ENCODE data around the gene GRPR.
A peak's percentile ranks its signal among the peaks of the same experiment; 100 is the strongest.

GRCh38 chrX:16138108-16138427, 14.7 kb downstream of the GRPR start:
- peak in 2 of 3 experiments; percentile 30 to 35 for TF ChIP-seq CTCF (optimal IDR thresholded peaks at IDR 0.05 in 1 of 3, IDR thresholded peaks at IDR 0.05 in 1 of 3, conservative IDR thresholded peaks at IDR 0.05 in 1 of 3; ENCODE audit: extremely low read depth in 1 of 3, insufficient read depth in 2 of 3, low read length in 3 of 3)
- TF ChIP-seq EZH2 (IDR thresholded peaks at IDR 0.05; ENCODE audit: low read length): no peak
